CD4-positive, alpha-beta T cell treated with Interleukin-17A for 1 hour (primary cell): ENCODE measurements around the gene ARRDC2.
"Not testable (repeated sequence)": the region's sequence is repeated elsewhere in the genome, so short reads cannot be mapped to it uniquely, and the experiment has no call there.

ENCODE experiments used
- DNase-seq: peaks from one replicate; pipeline ENCODE4 v3.0.0-alpha.2; 2020

The ARRDC2 gene

DNA sequence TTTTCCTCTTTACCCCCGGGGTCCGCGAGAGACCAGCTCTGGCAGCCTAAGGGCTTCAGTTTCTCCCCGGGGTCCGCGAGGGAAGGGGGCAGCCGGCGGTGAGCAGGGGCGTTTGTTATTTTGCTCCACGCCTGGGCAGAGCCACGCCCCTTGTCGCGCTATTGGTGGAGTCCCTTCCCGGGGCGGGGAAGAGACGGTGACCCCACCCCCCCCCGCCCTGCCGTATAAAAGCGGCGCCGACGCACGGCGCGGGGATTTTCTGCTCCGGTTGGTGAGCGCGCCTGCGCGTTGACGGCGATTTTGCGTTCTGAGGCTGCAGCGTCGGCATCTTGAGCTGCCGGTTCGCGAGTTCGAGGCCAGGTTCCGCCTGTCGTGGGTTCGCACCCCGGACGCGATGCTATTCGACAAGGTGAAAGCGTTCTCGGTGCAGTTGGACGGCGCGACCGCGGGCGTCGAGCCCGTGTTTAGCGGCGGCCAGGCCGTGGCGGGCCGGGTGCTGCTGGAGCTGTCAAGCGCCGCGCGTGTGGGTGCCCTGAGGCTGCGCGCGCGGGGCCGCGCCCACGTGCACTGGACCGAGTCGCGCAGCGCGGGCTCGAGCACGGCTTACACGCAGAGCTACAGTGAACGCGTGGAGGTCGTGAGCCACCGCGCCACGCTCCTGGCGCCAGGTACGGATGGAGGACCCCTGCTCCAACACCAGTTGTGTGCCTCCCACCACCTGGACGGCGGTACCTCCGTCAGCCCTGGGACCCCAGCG is at the start of gene ARRDC2:
ARRDC2 (plus strand) TSS at position 254 of the 757 bp plus-strand sequence; CDS start at position 395, 141 bp downstream.
- peak; percentile 93 for DNase-seq

DNA sequence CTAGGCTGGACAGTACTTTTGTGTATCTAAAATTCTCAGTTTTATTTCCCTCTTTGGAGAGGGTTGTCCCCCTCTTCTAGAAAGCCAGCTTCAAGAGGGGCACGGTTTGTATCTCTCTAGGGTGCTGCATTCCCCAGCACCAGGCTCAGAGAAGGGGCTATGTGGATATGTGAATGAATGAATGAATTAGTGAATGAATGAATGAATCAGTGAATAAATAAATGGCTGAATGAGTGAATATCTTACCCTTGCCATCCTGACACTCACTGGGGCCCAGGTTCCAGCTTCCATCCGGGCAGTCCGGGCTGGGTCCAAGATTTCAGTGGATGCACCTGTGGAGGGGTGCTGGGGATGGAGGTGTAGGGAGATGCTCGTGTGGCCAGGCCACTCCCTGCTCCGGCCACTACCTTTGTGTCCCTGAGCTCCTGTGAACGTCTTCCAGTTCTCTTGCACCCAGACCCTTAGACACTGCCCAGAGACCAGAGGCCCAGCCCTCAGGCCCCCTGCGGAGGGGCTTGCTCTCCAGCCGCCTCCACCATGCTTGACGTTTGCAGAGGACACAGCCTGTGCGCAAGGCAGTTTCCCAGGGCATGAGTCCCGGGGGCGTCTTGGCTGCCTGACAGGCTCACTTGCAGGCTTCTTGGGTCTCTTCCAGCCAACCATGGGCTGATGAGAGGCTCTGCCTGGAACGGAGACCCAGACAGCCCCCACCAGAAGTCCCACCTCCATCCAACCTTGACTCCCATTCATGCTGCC is 43.9 kb upstream of the ARRDC2 start:
- DNase-seq, result no peak

DNA sequence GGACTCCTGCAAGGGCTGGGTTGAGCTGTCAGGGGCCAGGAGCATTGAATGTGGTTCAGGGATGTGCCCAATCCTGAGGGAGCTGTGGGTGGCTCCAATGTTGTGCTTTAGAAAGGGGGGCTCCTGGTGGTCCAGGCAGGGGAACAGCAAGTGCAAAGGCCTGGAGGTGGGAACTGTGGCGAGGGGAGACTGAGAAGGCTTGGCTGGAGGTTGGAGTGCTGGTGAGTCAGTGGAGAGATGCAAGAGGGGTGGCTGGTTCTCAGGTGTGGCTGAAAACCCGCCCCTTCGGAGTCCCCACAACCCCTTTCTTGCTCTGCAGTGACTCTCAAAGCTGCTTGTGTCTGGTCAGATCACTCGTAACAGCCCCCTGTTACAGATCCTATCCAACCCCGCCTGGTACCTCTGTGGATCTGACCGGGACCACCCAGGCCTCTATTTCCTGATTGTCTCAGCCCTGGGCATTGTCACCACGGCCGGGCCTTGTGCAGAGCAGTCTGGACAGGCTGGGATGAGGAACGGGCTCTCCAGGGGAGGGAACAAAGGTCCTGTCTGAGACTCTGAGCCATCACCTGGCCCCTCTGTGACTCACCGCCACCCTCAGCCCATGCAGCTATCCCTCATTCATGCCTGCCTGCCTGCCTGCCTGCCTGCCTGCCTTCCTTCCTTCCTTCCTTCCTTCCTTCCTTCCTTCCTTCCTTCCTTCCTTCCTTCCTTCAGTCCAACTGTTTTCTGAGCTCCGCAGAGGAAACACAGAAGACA is 42.4 kb upstream of the ARRDC2 start:
- DNase-seq, result no peak

DNA sequence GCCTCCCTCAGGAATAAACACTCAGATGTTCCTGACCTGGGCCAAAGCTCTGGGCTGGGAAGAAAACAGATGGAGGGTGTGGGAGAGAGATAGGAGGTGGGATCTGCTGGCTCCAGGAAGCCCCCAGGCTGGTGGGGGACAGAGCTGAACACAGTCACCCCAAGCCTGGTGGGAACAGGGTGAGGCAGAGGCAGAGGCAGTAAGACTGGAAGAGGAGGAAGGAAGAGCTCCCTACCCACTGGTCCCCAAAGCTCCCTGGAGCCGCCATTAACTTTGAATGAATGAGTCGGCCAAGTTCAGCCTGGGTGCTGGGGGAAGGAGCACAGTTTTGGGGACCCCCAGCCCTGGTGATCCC is 41.9 kb upstream of the ARRDC2 start:
- no peak for DNase-seq

DNA sequence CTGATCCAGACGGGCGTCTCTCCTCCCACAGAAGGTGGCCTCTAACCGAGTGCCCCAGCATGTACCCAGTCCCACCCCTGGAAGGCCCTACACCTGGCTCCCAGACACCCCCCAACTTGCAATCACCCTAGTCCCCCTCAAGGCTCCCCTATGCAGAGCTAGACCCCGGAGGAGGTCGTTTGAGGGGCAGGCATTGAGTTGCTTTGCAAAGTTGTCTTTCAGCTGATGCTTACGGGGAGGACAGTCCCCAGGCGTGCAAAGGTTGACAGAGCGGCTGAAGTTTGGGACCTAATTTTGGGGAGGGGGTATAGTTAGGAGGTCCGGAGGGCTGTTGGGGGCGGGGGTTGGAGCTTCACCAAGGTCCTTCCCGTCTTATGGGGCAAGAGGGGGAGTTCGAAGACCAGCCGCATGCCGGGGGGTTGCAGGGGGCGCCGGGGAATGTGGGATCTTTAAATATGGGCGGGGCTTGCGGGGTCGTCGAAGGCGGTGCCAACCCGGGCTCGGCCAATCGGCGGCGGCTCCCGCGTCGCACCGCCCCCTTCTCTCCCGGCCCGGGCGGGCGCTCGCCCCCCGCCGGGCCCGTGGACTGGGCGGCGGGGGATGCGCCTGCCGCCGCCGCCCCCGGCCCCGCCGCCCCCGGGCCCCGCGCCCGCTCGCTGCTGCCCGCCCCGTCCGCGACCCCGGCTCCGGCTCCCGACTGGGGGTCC is 41.3 kb upstream of the ARRDC2 start, which contains the start of gene KCNN1:
KCNN1 (plus strand) TSS at position 558 of the 707 bp plus-strand sequence. CDS start 6,782 bp downstream, outside the sequence.
- DNase-seq, result no peak

DNA sequence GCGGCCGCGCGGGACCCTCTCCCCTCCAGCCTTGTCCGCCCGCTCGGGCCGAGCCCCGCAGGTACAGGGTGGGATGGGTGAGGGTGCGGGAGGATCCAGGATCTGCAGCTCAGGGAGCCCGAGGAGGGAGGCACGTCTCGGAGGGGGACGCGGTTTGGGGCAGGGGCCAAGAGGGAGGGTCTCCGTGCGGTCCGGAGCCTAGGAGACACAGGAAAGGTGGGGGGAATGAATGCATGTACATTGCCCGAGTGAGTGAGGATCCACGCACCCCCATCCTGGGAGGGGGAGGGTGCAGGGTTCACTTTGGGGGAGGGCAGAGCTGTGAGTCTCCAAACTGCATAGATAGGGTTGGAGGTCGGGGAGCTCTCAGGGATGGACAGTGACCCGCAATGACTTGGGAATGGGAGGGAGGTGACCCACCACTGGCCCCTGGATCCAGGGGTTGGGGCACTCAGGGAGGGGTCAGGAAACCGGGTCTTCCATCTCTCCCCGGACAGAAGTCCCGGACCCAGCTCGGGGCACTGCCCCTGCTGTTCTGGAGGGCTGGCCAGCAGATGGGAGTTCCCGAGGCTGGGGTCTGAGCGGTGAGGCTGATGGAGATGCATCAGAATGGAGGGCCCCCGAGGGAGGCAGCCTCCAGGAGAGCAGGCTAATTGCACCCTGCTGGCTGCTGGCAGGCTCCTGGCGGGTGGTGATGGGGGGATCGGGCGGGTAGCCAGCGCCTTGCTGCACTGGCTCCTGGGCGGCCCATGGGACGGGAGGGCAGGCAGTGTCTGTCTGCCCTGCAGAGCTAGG is 40.5 kb upstream of the ARRDC2 start:
- no peak for DNase-seq

DNA sequence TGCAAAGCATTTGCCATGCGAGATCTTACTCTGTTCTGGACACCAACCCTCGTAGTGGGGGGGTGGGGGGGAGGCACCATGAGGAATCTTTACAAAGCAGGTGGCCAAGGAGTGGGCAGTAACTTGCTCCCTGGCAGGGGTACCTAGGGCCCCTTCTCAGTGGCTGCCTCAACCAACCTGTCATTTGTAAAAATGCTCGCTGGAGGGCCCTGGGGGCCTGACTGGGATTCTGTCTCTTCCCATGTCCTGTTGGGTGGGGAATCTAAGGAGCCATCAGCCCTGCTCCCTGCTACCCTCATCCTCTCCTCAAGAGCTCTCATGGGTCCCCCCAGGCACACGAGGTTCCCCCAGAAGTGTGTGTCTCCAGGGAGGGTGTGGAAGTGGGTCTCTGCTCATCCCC is 39.6 kb upstream of the ARRDC2 start:
- no peak for DNase-seq

DNA sequence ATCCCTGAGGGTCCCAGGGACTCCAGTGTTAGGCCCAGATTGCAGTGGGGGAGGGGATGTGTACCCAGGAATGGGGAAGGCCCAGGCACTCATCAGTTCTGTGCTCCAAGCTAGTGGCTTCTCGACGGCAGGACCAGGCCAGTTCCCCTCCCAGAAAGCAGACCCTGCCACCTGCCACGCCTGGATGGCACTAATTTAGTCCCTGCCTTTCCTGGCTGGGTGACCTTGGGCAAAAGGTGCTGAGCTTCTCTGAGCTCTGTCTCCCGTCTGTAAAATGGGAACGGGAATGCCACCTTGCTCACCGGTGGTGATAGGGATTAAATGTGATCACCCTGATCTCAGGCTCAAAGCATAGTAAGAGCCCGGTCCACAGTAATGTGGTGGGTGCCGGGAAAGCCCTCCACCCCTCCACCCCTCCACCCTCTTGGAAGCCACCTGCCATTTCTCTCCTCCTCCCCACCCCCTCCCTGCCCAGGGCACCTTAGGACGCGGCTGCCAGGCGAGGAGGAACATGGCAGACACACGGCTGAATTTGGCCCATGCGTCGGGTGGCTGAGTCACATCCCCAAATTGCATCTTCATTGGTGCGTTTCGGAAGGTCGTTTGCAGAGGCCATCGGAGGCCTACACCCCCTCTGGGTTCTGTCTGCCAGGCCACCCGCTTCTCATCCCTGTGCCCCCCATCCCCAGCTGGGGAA is 38.7 kb upstream of the ARRDC2 start:
- DNase-seq, result no peak

DNA sequence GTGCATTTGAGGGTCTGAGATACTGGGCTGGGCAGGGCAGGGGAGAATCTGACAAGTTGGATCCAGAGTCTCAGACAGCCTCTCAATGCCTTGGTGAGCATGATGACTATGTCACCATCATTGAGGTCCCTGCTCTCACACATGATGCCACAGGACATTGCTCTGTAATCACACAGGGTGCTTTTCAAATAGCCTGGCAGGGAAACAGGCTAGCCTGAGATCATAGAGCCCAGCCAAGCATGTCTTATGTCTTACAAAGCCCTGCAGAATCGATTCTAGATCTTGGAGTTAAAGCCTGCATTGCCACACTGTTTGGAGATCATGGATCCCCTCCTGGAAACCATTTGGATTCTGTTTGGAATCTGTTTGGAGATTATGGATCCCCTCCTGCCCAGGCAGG is 35.7 kb upstream of the ARRDC2 start:
- no peak for DNase-seq

DNA sequence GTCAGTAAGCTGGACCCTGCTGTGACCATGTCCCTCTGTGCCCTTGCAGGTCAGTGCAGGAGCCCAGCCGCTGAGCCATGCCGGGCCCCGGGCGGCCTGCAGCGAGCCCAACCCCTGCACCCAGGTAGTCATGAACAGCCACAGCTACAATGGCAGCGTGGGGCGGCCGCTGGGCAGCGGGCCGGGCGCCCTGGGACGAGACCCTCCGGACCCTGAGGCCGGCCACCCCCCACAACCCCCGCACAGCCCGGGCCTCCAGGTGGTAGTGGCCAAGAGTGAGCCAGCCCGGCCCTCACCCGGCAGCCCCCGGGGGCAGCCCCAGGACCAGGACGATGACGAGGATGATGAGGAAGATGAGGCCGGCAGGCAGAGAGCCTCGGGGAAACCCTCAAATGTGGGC is 34.2 kb upstream of the ARRDC2 start:
- no peak for DNase-seq

DNA sequence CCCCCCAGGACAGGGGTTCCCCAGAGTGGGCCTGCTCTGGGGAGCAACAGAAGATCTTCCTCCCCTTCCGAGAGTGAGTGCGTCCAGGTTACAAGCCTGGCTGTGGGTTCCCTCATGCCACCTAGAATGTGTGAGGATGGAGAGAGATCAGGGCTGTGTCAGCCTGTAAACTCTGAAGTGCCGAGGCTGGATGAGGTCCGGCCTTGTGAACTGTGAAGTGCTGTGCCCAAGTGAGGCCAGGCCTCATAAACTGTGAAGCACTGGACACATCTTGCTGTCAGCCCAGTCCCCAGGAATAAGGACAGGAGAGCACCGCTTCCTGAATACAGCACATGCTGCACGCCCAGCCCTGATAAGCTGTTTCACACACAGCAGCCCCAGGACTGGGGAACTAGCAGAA is 33.4 kb upstream of the ARRDC2 start:
- DNase-seq, result no peak

DNA sequence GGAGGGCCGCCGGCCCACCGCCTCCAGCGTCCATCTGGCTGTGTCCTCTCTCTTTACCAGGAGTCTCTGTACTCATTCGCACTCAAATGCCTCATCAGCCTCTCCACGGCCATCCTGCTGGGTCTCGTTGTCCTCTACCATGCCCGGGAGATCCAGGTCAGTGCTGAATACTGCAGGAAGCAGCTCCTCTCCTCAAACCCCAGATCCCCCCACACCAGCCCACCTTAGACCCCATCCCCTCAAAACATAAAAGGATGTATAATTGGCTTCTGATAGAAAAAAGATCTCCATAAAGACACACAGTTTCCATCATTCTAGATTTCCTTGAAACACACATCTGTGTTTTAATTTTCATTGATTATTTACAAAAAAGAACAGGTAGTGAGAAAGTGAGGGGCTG is 32.9 kb upstream of the ARRDC2 start:
- no peak for DNase-seq

DNA sequence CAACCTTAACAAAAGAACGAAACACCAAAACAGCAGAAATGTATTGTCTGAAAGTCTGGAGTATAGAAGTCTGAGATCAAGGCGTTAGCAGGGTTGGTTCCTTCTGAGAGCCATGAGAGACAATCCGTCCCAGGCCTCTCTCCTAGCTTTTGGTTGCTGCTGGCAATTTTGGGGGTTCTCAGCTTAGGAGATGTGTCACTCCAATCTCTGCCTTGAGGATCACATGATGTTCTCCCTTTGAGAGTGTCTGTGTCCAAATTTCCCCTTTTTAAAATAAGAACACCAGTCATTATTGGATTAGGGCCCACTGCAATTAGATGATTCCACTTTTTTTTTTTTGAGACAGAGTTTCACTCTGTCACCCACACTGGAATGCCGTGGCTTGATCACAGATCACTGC is 30.9 kb upstream of the ARRDC2 start:
- DNase-seq, result no peak

DNA sequence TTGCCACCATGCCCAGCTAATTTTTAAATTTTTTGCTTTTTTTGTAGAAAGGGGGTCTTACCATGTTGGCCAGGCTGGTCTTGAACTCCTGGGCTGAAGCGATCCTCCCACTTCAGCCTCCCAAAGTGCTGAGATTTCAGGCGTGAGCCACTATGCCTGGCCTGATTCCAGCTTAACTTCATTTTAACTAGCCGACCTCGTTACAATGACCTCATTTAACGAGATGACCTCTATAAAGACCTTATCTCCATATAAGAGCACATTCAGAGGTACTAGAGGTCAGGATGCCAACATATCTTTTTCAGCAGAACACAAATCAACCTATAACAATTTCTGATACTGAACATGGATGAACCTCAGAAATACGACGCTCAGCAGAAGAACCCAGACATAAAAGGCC is 30.5 kb upstream of the ARRDC2 start:
- DNase-seq, result no peak

DNA sequence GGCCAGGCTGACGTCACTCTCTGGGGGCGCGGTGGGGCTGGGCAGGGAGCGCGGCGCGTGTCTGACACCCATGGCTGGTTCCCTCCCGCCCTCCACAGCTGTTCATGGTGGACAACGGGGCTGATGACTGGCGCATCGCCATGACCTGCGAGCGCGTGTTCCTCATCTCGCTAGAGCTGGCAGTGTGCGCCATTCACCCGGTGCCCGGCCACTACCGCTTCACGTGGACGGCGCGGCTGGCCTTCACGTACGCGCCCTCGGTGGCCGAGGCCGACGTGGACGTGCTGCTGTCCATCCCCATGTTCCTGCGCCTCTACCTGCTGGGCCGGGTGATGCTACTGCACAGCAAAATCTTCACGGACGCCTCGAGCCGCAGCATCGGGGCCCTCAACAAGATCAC is 26.4 kb upstream of the ARRDC2 start:
- DNase-seq, result no peak

DNA sequence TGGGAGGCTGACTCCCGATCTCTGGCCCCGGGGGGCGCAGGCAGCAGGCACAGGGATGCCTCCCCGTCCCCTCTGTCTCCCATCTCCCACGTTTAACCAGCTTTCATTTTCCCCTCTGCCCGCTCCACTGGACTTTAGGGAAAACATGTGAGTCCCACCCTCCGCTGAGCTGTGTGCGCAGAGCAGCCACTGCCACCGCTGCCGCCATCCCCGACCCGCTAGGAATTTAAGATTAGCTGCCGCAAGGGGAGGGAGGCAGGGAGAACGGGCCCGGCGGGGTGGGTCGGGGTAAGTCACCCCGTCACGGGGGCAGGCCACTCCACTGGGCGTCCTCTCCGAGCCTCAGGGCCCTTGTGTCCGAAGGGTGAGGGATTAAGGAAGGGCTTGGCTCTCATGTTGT is 25.5 kb upstream of the ARRDC2 start:
- DNase-seq, result no peak

DNA sequence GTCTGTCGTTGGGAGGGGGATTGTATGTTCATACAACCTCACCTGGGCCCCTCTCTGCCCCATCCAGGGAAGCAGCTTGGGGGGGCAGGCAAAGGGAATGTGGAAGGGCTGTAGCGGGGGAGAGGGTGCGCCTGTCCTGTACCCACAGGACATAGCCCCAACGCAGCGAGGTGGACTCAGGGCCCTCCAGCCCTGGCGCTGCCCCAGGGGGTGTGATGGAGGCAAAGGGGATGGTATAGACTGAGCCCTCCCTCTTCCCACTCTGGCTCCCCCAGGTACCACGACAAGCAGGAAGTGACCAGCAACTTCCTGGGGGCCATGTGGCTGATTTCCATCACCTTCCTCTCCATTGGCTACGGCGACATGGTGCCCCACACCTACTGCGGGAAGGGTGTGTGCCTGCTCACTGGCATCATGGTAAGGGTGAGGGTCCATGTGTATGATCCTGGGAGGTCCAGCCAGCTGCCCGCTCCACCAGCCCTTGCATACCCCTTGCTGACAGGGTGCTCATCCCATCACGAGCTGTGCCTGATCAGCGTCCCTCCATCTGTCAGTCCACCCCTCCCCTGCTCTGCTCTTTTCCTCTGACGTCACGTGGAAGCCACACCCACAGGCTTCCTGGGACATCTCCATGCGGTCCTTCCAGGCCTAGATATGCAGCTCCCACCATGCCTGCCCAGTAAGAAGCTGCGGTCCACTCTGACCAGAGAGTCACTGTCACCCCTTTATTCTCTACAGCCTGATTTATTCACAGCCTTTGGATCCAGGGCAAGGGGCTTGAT is 22.7 kb upstream of the ARRDC2 start:
- no peak for DNase-seq

DNA sequence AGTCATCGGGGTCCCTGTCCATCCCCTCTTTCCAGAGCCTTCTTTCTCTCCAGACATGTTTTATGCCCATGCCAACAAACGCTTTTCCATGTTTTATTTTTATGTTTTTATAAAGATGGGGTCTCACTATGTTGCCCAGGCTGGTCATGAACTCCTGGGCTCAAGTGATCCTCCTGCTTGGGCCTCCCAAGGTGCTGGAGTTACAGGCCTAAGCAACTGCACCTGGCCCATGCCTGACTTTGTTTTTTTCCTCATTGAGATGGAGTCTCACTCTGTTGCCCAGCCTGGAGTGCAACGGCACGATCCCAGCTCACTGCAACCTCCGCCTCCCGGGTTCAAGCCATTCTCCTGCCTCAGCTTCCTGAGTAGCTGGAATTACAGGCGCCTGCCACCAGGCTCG is 21.4 kb upstream of the ARRDC2 start:
- DNase-seq, result not testable (repeated sequence)

DNA sequence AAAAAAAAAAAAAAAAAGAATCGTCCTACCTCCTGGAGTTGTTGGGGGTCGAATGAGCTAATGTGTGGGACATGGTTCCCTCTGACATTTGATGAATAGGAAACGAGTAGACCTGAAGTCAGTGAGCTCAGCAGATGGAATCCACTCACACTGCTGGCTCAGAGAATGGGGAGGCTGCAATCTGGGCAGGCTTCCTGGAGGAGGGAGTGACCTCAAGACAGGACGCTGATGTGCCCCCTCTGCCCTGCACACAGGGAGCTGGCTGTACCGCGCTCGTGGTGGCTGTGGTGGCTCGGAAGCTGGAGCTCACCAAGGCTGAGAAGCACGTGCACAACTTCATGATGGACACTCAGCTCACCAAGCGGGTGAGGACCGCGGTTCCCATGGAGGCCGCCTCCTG is 19.8 kb upstream of the ARRDC2 start:
- no peak for DNase-seq

DNA sequence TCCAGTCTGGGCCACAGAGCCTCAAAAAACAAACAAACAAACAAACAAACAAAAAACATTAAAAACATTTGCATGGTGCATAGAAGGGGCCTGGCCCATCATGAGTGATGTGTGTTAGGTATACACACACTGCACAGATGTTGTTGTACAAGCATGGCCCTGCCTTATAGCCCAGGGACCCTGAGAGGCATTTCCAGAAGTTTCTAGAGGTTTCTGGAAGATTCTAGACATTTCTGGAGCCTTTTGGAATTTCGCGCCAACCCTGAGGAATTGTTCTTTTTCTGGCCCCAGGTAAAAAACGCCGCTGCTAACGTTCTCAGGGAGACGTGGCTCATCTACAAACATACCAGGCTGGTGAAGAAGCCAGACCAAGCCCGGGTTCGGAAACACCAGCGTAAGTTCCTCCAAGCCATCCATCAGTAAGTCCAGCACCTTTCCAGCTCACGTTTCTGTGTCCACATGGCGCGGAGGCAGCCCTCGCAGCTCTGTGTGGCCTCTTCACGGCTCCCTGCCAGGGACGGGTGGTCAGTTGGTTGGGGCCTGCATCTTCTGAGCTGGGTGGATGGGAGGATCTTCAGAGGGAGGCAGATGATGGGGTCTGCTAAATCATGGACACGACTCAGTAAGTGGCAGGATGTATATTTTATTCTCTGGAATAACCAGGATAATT is 18.4 kb upstream of the ARRDC2 start:
- DNase-seq, result no peak
